GF-D8 (cell line): ENCODE results near the gene CASK.

Experiments used
- DNase-seq: peaks from one replicate; lab custom pipeline; 2025; lab: John Stamatoyannopoulos, UW

The CASK gene

DNA sequence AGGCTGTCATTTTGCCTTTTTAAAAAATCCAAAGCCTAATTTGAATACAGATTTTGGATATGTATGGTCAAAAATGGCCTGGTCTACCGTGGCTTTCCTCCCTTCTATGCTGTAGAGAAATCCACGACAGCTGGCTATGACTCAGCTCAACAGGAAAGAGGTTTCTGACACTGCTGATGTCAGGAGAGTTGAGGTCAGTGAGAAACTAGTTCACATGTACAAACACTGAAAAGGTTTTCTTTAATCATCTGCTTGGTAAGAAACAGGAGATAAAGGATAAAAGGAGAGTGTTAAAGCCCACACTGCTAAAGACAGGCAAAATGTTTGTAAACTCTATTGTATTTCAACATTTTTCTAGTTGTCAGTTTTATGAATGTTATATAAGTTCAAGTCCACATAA, 362.3 kb downstream of the CASK start:
- peak; percentile 4 for DNase-seq

GRCh38 chrX:41559235-41560052, 363.9 kb downstream of the CASK start:
- peak; percentile 45 for DNase-seq

GRCh38 chrX:41558531-41558930, 364.8 kb downstream of the CASK start:
- no peak for DNase-seq

DNA sequence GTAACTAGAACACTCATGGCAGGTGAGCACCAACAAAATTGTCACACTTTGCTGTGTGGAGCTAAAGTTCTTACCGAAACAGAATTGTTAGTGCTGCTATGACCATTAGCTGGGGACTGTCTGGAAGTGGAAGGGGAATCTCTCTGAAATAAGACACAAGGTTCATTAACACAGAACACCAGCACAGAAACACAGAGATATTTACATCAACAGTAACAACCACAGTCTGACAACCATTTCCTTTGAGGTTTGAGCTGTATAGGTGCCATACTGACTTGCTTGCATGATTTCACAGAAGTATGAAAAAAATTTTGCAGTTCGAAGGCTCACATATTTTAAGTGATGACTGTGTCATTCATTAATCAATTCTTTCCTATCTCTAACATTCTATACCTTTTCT, 366.4 kb downstream of the CASK start:
- DNase-seq = no peak

DNA sequence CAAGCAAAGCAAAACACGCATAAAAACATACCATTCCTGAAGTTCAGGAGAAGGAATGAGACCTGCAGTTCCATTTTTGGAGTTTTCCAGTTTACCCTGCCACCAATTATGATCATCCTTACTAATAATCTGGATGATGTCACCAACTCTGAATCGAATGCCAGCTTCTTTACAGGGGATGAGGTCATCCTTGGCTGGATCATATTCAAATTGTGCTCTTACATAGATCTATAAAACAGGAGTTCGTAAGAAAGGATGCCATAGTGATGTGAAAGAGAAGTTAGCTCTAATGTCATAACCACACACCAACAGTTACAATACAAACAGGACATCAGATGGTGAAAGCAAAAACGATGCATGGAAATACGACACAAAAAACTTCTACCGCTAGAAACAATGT, 369.7 kb downstream of the CASK start:
- DNase-seq = no peak

DNA sequence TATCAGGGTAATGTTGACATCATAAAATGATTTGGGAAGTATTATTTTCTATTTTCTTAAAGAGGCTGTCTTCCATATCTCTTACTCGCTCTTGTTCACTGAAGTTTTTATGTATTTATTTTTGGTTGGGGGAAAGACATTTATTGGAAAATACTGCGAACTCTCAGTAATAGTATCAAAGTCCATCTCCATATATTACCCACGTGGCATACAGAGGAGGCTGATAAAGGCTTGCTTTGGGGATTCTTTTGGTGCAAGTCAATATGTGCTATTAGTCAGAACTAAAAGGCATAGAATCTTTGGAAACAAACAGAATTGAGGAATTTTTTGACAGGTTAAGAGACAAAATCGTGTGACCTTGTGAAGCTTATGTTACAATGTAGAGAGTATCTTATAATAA, 374.9 kb downstream of the CASK start:
- no peak for DNase-seq

GRCh38 chrX:41543668-41544067, 379.7 kb downstream of the CASK start:
- no peak for DNase-seq

GRCh38 chrX:41543025-41543424, 380.3 kb downstream of the CASK start:
- no peak for DNase-seq

- DNase-seq = no peak
These were observed 380.8 kb downstream of the CASK start for GRCh38 chrX:41542536-41542935.

GRCh38 chrX:41542135-41542534, 381.2 kb downstream of the CASK start:
- DNase-seq = no peak

GRCh38 chrX:41541386-41541785, 382.0 kb downstream of the CASK start:
- DNase-seq = no peak

DNA sequence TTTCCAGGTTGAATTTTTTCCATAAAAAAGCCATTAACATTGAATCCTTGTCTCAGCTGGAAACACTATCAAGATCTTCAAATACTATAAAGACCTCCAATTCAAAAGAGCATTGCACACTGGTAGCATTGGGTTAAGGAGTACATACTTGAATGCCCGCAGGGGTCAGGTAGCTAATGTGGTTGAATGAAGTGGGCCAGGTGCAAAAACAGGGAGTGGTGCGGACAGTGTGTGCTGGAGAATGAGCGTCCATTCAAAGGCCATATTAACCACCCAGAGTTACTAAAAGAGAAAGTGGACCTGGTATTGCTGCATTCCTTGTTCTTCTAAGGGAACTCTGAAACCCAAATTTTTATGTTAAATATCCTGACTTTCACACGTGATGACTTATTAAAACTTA, 384.6 kb downstream of the CASK start:
- DNase-seq = no peak

DNA sequence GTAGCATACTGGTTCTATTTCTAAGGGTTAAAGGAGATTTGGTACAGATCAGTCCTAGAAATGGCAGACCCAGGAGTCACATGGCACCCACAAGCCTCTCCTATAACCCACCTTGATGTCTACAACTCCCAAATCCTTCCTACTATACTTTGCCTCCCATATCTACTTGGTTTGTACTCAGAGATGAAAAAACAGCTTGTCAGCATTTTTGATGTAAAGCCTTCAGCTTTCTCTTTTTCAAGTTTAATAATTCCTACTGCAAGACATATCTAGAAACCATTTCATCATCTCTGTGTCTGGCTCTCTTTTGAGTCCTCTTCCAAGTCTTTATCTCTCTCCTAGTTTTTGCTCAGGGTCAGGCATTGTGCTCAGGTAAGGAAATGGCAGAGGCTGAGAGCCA, 393.3 kb downstream of the CASK start:
- DNase-seq = no peak

GRCh38 chrX:41529221-41529620, 394.1 kb downstream of the CASK start:
- no peak for DNase-seq

DNA sequence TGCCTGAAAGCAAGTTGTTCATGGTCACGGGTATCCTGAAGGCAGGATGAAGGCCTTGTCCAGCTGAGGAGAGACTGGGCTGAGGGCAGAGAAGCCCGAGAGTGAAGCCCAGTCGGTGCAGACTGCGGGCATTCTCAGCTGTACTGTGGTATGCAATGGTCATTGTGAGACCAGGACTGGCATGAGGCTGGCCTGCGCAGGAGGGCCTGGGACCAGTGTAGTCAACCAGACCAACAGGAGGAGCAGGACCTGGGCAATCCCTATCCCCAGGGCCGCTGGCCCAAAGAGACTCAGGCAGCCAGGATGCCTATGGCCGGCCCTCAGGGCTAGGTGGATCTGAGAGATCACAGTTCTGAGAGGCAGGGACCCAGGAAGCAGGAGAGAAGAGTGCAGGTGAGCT, 394.6 kb downstream of the CASK start:
- DNase-seq = no peak

DNA sequence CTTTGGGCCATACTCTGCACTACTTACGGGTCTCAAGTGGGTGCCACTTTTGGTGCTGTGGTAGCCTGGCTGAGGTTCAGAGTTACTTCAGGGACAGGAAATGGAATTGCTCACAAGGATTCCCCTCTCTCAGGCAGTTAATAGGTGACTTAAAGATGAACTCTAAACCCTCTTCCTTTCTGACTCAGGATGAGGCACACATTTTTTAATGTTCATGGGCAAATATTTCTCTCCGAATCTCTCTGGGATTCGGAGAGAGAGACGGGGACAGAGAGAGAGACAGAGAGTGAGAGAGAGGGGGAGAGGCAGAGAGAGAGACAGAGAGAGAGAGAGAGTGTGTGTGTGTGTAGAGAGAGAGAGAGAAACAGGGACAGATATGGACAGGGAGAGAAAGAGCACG, 396.4 kb downstream of the CASK start:
- DNase-seq = no peak

- DNase-seq = no peak
These were observed 397.1 kb downstream of the CASK start for GRCh38 chrX:41526271-41526670.

- DNase-seq = no peak
These were observed 400.7 kb downstream of the CASK start for GRCh38 chrX:41522671-41523070.

DNA sequence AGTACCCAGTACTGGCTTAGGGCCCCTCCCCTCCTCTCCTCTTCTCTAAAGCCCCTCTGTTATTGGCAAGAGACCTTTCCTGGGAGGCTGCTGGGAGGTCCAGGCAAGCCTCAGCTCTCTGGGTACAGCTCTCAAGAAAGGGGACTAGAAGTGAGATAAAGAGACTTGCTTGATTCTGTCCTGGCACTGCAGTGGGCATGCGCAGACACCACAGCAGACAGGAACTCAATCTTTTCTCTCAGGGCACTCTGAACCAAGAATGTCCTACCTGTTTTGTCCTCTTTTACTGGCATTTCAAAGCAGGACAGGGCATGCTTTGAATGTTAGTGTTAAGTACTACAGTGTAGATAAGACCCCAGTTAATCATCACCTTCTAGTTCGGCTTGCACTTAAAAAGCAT, 401.3 kb downstream of the CASK start:
- DNase-seq = no peak

DNA sequence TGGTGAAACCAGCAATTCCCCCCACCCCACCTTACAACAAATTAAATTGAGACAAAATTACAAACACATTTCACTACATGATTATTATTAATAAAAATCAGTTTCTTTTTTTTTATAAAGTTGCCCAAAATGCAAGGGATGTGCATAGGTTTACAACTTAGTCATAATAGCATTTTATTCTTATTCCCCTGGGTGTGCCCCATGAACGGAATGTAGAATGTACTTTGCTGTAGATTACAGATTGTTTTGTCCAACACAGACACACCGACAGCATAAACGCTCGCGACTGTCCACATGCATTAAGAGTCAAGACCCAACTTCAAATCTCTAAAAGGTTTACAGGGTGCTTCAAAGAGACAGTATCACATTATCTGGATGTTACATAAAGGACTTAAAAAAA, 403.9 kb downstream of the CASK start:
- DNase-seq = no peak

DNA sequence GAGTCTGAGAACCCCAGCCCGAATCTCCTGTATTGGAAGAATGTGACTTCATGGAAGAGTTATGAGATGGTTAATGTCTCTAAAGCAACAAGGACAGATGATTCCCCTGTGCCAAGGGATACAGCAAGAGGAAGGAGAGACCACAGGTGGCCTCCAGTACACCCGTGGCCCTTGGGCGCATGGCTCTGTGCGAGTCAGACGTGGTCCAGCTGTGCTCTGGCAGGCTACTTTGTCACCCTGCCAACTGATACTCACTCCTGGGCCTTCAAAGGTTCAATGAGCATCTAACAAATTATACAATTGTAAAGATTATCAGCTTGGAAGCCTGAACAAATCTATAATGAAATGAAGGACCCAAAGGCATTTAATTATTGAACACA, 404.5 kb downstream of the CASK start:
- no peak for DNase-seq

DNA sequence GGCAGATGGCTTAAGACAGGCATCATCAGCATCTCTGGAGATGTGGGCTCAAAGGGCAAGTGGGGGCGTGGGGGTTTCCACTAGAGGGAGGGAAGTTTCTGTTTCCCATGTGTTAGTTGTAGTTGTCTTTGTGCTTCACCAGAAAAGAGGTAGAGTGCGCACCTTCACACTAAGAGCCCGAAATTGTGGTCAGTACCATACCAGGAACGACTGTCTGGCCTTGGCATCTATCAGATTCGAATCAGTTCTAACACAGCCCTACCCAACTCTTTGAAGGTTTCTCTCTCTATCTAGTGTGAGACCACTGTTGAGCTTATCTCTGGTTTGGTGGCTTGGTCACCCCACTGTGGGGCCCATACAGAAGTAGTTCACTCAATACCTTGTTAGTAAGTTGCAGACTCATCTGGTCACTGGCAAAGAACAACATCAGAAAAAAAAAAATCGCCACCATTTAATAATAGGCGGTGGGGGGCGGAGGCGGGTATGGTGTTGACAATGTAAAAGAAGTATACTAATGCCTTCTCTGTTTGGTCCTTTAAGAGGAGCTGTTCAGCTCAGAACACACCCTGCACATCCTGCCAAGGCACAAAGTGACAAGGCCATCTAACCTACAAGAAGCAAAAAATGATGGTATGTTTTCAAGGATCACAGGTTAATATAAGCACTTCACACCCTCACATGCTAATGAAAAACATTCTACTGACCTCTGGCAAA, 405.1 kb downstream of the CASK start:
- DNase-seq = no peak

DNA sequence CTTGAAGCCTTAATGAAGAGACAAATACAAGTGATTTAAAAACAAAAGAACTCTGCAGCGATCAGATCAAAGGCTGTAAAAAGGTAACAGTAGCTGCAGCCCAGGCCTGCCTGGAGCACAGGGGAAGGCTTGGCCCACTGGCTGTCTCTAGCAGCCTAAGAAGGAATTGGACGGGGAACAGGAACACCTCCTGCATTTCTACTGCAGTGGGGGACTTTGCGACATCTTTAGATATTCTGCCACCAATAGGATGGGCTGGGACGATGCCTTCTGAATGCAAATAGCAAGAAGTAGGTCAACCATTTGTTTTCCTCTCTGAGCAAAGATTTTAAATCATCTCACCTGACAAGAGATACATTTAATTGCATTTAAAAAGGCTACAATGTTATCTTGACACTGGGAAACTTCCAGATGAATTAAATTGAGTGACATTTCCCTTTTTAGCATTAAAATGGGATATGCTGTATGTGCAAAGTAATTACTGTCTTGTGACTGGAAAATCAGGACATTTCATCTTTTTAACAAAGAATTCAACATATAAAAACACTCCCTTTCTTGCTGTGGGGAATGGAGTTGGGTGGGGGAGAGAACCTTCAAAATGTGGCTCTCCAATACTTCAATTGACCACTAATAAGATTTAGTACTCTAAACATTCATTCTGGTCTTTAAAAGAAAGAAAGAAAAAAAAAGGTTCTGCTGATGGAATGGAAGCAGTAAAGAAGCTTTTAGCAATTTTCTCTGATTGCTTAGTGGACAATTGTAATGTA, 406.2 kb downstream of the CASK start:
- DNase-seq = no peak
